ENCODE measurements around the gene GGN. TPM values are rescaled to one million over a fixed set of nuclear protein-coding genes. Genes with fewer than 3 reads are reported as not detected.

Gene GGN
- total and polyA plus RNA-seq, 2 of the 13 experiments (the other 11 are each of a cell fraction or from before 2014, with no cell fraction given) = not detected

DNA sequence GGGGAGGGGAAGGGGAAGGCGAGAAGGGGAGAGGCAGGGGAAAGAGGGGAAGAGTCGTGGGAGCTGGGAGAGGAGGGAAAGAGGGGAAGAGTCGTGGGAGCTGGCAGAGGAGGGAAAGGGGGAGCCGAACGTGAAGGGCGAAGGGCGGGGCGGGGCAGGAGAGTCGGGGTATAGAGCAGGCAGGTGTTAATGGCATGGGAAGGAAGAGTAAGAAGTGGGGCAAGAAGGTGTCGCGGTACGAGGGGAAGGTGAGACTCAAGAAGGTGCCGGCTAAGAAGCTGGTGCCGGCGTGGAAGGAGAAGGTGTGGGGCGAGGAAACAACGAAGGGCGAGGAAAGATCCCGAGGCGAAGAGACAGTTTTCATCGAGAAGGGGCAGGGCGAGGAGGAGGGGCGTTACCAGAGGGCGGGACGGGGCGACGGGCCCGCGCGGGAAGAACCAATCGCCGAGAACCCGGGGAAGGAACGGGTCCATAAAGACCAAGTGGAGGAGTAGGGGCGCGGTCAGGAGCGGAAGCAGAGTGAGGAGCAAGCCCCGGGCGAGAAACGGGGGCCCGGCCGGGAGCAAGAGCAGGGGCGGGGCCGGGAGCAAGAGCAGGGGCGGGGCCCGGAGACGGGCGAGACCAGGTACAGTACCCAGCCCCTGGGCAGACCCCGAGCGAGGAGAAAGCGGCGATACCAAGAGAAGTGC lies 51.7 kb downstream of the GGN start (continued):
- TF ChIP-seq, protein P1, sequence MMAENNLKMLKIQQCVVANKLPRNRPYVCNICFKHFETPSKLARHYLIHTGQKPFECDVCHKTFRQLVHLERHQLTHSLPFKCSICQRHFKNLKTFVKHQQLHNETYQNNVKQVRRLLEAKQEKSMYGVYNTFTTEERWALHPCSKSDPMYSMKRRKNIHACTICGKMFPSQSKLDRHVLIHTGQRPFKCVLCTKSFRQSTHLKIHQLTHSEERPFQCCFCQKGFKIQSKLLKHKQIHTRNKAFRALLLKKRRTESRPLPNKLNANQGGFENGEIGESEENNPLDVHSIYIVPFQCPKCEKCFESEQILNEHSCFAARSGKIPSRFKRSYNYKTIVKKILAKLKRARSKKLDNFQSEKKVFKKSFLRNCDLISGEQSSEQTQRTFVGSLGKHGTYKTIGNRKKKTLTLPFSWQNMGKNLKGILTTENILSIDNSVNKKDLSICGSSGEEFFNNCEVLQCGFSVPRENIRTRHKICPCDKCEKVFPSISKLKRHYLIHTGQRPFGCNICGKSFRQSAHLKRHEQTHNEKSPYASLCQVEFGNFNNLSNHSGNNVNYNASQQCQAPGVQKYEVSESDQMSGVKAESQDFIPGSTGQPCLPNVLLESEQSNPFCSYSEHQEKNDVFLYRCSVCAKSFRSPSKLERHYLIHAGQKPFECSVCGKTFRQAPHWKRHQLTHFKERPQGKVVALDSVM (CRISPR knock-in tag; IDR thresholded peaks at IDR 0.05) = 0 out of 2 replicates have a peak, but pooled peaks have one; percentile 6
- TF ChIP-seq, protein P2, sequence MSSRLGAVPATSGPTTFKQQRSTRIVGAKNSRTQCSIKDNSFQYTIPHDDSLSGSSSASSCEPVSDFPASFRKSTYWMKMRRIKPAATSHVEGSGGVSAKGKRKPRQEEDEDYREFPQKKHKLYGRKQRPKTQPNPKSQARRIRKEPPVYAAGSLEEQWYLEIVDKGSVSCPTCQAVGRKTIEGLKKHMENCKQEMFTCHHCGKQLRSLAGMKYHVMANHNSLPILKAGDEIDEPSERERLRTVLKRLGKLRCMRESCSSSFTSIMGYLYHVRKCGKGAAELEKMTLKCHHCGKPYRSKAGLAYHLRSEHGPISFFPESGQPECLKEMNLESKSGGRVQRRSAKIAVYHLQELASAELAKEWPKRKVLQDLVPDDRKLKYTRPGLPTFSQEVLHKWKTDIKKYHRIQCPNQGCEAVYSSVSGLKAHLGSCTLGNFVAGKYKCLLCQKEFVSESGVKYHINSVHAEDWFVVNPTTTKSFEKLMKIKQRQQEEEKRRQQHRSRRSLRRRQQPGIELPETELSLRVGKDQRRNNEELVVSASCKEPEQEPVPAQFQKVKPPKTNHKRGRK (CRISPR knock-in tag; IDR thresholded peaks at IDR 0.05) = peak; percentile 74
- TF ChIP-seq, protein P3, sequence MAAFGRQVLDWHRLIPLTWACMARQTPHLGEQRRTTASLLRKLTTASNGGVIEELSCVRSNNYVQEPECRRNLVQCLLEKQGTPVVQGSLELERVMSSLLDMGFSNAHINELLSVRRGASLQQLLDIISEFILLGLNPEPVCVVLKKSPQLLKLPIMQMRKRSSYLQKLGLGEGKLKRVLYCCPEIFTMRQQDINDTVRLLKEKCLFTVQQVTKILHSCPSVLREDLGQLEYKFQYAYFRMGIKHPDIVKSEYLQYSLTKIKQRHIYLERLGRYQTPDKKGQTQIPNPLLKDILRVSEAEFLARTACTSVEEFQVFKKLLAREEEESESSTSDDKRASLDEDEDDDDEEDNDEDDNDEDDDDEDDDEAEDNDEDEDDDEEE (CRISPR knock-in tag; IDR thresholded peaks at IDR 0.05) = 0 out of 2 replicates have a peak, but pooled peaks have one; percentile 29
- TF ChIP-seq SALL1 (CRISPR knock-in tag; IDR thresholded peaks at IDR 0.05) = 0 out of 2 replicates have a peak, but pooled peaks have one; percentile 3
- TF ChIP-seq JARID2 (CRISPR knock-in tag; IDR thresholded peaks at IDR 0.05; ENCODE audit: insufficient replicate concordance) = no peak
- TF ChIP-seq, protein P4, sequence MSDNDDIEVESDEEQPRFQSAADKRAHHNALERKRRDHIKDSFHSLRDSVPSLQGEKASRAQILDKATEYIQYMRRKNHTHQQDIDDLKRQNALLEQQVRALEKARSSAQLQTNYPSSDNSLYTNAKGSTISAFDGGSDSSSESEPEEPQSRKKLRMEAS (IDR thresholded peaks at IDR 0.05) = peak; percentile 28
- TF ChIP-seq ZNF672 (CRISPR knock-in tag; IDR thresholded peaks at IDR 0.05) = no peak
- peak; percentile 12; the same call in 1 of the 2 replicates for TF ChIP-seq HDAC1 (CRISPR knock-in tag; IDR thresholded peaks at IDR 0.05)
- no peak for TF ChIP-seq NFKB2 (CRISPR knock-in tag; IDR thresholded peaks at IDR 0.05; ENCODE audit: borderline replicate concordance)
- 0 out of 2 replicates have a peak, but pooled peaks have one; percentile 21 for TF ChIP-seq ZSCAN21 (CRISPR knock-in tag; IDR thresholded peaks at IDR 0.05; ENCODE audit: borderline replicate concordance)
- TF ChIP-seq, protein P5, sequence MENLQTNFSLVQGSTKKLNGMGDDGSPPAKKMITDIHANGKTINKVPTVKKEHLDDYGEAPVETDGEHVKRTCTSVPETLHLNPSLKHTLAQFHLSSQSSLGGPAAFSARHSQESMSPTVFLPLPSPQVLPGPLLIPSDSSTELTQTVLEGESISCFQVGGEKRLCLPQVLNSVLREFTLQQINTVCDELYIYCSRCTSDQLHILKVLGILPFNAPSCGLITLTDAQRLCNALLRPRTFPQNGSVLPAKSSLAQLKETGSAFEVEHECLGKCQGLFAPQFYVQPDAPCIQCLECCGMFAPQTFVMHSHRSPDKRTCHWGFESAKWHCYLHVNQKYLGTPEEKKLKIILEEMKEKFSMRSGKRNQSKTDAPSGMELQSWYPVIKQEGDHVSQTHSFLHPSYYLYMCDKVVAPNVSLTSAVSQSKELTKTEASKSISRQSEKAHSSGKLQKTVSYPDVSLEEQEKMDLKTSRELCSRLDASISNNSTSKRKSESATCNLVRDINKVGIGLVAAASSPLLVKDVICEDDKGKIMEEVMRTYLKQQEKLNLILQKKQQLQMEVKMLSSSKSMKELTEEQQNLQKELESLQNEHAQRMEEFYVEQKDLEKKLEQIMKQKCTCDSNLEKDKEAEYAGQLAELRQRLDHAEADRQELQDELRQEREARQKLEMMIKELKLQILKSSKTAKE (CRISPR knock-in tag; IDR thresholded peaks at IDR 0.05; ENCODE audit: borderline replicate concordance) = 0 out of 2 replicates have a peak, but pooled peaks have one; percentile 41
- TF ChIP-seq, protein P6, sequence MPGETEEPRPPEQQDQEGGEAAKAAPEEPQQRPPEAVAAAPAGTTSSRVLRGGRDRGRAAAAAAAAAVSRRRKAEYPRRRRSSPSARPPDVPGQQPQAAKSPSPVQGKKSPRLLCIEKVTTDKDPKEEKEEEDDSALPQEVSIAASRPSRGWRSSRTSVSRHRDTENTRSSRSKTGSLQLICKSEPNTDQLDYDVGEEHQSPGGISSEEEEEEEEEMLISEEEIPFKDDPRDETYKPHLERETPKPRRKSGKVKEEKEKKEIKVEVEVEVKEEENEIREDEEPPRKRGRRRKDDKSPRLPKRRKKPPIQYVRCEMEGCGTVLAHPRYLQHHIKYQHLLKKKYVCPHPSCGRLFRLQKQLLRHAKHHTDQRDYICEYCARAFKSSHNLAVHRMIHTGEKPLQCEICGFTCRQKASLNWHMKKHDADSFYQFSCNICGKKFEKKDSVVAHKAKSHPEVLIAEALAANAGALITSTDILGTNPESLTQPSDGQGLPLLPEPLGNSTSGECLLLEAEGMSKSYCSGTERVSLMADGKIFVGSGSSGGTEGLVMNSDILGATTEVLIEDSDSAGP (CRISPR knock-in tag; IDR thresholded peaks at IDR 0.05; ENCODE audit: borderline replicate concordance) = peak; percentile 46
- 0 out of 2 replicates have a peak, but pooled peaks have one; percentile 12 for TF ChIP-seq ELF3 (CRISPR knock-in tag; IDR thresholded peaks at IDR 0.05)
- peak; percentile 66 for TF ChIP-seq SP2 (CRISPR knock-in tag; IDR thresholded peaks at IDR 0.05)
- TF ChIP-seq, protein P7, sequence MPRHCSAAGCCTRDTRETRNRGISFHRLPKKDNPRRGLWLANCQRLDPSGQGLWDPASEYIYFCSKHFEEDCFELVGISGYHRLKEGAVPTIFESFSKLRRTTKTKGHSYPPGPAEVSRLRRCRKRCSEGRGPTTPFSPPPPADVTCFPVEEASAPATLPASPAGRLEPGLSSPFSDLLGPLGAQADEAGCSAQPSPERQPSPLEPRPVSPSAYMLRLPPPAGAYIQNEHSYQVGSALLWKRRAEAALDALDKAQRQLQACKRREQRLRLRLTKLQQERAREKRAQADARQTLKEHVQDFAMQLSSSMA (CRISPR knock-in tag; IDR thresholded peaks at IDR 0.05) = peak; percentile 4; the same call in 1 of the 2 replicates
- no peak for TF ChIP-seq SP1 (IDR thresholded peaks at IDR 0.05)
- TF ChIP-seq SP1 (CRISPR knock-in tag; IDR thresholded peaks at IDR 0.05) = peak; percentile 59
